ENCODE results near the gene PHLPP1.

The PHLPP1 gene

DNA sequence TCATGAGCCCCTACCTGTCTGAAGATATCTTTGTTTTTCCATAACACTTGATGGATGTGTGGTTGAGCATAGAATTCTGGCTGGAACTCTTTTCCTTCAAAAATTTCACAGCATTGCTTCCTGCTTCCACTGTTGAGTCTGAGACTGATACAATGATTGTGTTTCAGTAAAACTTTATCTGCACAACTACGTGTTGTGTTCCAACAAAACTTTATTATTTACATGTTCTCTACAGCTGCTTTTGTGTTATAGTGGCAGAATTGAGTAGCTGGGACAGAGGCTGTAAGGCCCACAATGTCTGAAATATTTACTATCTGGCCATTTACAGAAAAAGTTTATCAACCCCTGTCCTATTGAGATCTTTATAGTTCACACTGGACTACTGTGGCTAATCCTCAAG, 275.3 kb downstream of the PHLPP1 start:
- Histone ChIP-seq H3K4me3 (no peak overlapping the region), H3K27me3 (peaks cover 0 to 18% of the 10 kb centered on the region in 2 donors), H3K36me3 (no peaks in the 10 kb centered on the region), H3K4me1 (no peaks in the 10 kb centered on the region), H3K27ac (no peak overlapping the region), H3K9me3 (no peaks in the 10 kb centered on the region)
- no peak for TF ChIP-seq CTCF (IDR thresholded peaks at IDR 0.05)
- no peak for DNase-seq
- intact Hi-C loops (cut with DNase I; ENCODE audit: low total_unique reads), result no loop called here

- no peaks in the 10 kb centered on the region for H3K36me3 ChIP-seq
- DNase-seq, result no peak
- H3K4me3 ChIP-seq, result no peak overlapping the region
Measured at GRCh38 chr18:62991389-62991788, 276.0 kb downstream of the PHLPP1 start.

DNA sequence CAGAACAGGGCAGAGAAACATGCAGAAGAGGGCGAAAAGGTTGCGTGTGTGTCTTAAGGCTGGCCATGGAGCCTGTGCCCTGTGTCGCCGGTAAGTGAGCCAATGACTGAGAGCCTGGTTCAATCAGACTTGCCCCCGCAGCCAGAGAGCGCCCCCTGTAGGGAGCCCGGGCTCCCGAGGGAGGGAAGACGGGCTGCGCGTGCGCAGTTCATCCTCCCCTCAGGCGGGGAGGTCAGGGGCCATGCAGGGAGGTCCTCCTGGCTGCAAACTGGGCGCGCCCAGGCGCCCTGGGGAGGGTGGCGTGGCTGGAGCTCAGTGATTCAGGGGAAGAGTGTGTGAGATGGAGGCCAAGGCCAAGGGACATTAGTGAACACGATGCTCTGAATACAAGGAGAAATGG, 276.6 kb downstream of the PHLPP1 start:
- peaks cover 0 to 18% of the 10 kb centered on the region in 2 donors for H3K27me3 ChIP-seq
- intact Hi-C loops (cut with DNase I; ENCODE audit: low total_unique reads), result no loop called here
- no peak for TF ChIP-seq CTCF (IDR thresholded peaks at IDR 0.05)
- no peak overlapping the region for H3K4me3 ChIP-seq
- DNase-seq, result no peak
- no peaks in the 10 kb centered on the region for H3K4me1 ChIP-seq
- no peak overlapping the region for H3K27ac ChIP-seq
- H3K36me3 ChIP-seq, result no peaks in the 10 kb centered on the region
- no peaks in the 10 kb centered on the region for H3K9me3 ChIP-seq

More at GRCh38 chr18:62991389-62991788, 276.0 kb downstream of the PHLPP1 start:
- Histone ChIP-seq H3K4me1 (no peaks in the 10 kb centered on the region), H3K9me3 (no peaks in the 10 kb centered on the region), H3K27ac (no peak overlapping the region), H3K27me3 (peaks cover 0 to 18% of the 10 kb centered on the region in 2 donors)
- intact Hi-C loops (cut with DNase I; ENCODE audit: low total_unique reads), result no loop called here
- no peak for TF ChIP-seq CTCF (IDR thresholded peaks at IDR 0.05)

DNA sequence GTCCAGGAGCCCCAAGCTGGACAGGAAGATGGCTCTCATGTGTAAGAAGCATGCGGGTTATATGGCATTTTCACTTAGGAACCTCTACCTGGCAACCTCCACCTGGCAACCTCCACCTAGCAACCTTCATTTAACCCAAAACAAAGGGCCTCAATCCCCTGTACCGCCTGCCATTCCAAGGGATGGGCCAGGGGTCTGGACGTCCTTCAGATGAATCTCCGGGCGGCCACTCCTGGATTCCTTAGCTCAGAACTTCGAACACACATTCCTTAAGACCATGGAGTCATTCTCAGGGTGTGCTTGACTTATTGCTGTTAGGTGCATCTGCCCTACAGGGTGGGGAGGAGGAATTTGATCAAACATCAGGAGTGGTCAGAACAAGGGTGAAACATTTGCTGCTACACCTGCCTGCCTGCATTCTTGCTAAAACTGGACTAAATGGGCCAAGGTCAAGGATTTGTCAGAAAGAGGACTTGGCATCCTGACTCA, 277.6 kb downstream of the PHLPP1 start:
- no peaks in the 10 kb centered on the region for H3K4me1 ChIP-seq
- peaks cover 0 to 18% of the 10 kb centered on the region in 2 donors for H3K27me3 ChIP-seq
- H3K4me3 ChIP-seq, result no peak overlapping the region
- no peak for TF ChIP-seq CTCF (IDR thresholded peaks at IDR 0.05)
- DNase-seq, result no peak
- H3K9me3 ChIP-seq, result no peaks in the 10 kb centered on the region
- intact Hi-C loops (cut with DNase I; ENCODE audit: low total_unique reads), result no loop called here
- no peaks in the 10 kb centered on the region for H3K36me3 ChIP-seq
- H3K27ac ChIP-seq, result no peak overlapping the region

DNA sequence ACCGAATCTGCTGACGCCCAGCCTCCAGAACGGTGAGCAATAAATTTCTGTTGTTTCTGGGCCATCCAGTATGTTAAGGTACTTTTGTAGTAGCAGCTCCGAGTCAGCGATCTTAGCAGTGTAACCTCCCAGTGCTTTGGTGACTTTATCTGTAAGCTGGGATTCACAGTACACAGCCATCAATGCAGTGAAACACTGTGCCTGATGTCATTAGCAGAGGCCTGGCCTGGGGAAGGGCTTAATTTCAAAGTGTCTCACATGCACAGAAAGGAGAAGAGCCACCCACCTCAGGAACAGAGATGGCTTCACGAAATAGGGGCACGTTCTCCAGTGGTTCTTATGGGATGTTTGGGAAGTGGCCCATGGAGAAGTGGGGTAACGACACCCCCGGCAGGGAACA, 281.2 kb downstream of the PHLPP1 start:
- Histone ChIP-seq H3K4me3 (no peak overlapping the region), H3K27ac (no peak overlapping the region), H3K9me3 (no peaks in the 10 kb centered on the region), H3K4me1 (no peaks in the 10 kb centered on the region), H3K27me3 (peaks cover 0 to 20% of the 10 kb centered on the region in 2 donors), H3K36me3 (no peaks in the 10 kb centered on the region)
- no peak for TF ChIP-seq CTCF (IDR thresholded peaks at IDR 0.05)
- DNase-seq, result no peak
- intact Hi-C loops (cut with DNase I; ENCODE audit: low total_unique reads), result no loop called here

DNA sequence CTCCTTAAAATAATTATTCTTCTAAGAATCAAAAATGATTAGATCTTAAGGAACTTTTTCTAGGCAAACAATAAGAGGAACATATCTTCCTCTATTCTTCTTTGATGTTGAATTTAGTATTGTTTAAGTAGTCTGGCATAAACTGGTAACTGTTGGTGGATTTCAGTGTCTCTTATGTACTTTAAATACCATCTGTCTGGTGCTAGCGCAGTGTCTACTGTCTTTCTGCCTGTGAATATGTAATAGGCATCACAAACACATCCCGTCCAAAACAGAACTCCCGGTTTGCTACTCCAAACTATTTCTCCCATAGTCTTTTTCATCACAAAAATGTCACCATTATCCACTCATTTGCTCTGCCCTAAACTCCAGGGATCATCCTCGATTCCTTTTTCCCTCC, 281.7 kb downstream of the PHLPP1 start:
- intact Hi-C loops (cut with DNase I; ENCODE audit: low total_unique reads), result no loop called here
- H3K27me3 ChIP-seq, result peaks cover 0 to 15% of the 10 kb centered on the region in 2 donors

More for the DNA sequence above, 281.7 kb downstream of the PHLPP1 start:
- no peaks in the 10 kb centered on the region for H3K4me1 ChIP-seq
- no peak overlapping the region for H3K4me3 ChIP-seq
- H3K9me3 ChIP-seq, result no peaks in the 10 kb centered on the region
- no peak for TF ChIP-seq CTCF (IDR thresholded peaks at IDR 0.05)
- H3K27ac ChIP-seq, result no peak overlapping the region
- DNase-seq, result no peak
- H3K36me3 ChIP-seq, result no peaks in the 10 kb centered on the region
